ENCODE data around the gene GRIK2. TPM values are rescaled to one million over a fixed set of nuclear protein-coding genes. Genes with fewer than 3 reads are reported as not detected.

The GRIK2 gene
- total and polyA plus RNA-seq, 7 donors, result 0.03 to 2.9 (median 0.53) TPM; not detected in 1

DNA sequence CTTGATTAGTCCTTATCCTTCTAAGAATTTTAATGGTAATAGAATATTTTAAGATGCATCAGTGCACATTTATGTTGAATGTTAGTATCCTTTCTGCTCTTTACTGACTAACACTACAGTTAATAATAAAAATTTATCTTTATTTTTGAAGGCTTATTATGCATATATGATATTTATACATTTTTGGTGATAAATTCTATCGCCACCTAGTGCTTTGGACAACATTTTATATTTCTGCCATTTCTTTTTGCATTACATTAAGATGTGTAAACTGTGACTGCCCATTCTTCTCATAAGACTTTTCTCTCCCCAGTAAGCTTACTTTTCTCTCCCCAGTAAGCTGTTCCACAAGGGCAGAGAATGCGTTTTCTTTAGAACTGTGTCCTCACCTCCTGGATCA lies 252.3 kb downstream of the GRIK2 start:
- Histone ChIP-seq H3K27me3 (ENCODE audit: insufficient read depth in 3 of 3, low read length in 2 of 3) (no peaks in the 10 kb centered on the region), H3K27ac (no peak overlapping the region), H3K9me3 (no peaks in the 10 kb centered on the region), H3K4me3 (no peak overlapping the region), H3K36me3 (ENCODE audit: insufficient read depth in 1 of 2, low read depth in 1 of 2) (no peaks in the 10 kb centered on the region), H3K4me1 (no peaks in the 10 kb centered on the region)
- intact Hi-C loops (cut with DNase I), result no loop called here
- no peak for DNase-seq
- ATAC-seq, result no peak
- TF ChIP-seq, protein P1, sequence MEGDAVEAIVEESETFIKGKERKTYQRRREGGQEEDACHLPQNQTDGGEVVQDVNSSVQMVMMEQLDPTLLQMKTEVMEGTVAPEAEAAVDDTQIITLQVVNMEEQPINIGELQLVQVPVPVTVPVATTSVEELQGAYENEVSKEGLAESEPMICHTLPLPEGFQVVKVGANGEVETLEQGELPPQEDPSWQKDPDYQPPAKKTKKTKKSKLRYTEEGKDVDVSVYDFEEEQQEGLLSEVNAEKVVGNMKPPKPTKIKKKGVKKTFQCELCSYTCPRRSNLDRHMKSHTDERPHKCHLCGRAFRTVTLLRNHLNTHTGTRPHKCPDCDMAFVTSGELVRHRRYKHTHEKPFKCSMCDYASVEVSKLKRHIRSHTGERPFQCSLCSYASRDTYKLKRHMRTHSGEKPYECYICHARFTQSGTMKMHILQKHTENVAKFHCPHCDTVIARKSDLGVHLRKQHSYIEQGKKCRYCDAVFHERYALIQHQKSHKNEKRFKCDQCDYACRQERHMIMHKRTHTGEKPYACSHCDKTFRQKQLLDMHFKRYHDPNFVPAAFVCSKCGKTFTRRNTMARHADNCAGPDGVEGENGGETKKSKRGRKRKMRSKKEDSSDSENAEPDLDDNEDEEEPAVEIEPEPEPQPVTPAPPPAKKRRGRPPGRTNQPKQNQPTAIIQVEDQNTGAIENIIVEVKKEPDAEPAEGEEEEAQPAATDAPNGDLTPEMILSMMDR (IDR thresholded peaks at IDR 0.05), result no peak
- WGBS, 3 donors, result 87 to 89% (median 88%) methylated on average over 2 of the region's 2 CpGs

DNA sequence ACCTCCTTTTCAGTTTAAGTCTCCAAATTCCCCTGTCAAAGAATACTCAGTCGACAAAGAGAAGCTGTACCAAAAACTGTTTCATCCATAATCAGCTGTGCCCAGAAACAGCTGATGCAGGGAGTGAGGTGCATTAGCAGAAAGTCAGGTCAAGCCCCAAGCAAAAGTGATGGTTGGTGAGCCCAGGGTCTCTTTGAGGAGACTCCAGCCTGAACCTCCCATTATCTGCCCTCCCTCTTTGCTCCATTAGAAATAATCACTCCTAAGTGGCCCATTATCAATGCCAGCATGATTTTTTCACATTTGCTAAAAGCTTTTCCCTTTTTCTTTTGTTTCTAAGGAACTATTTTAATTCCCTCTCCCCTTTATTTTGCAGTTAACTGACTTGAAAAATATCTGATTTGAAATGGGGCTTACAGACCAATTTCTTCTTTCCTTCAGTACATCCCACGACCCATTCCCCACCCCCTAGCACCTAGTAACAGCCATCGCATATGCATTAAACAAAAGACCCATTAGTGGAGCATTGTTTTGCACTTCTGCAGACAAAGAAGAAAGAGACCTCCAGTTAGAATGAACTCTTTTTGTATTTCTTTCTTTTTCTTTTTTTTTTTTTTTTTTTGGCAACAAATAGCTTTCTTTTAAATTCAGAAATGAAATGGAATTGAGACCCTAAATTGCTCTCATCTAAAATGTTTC lies 257.0 kb downstream of the GRIK2 start:
- DNase-seq, result no peak
- no peak for ATAC-seq
- intact Hi-C loops (cut with DNase I), result no loop called here
- TF ChIP-seq, protein P1 (IDR thresholded peaks at IDR 0.05), result no peak
- no peaks in the 10 kb centered on the region for H3K9me3 ChIP-seq
- H3K4me1 ChIP-seq, result no peaks in the 10 kb centered on the region
- WGBS, 3 donors, result 24 to 48% (median 33%) methylated on average over 3 of the region's 3 CpGs
- H3K27me3 ChIP-seq (ENCODE audit: insufficient read depth in 3 of 3, low read length in 2 of 3), result no peaks in the 10 kb centered on the region
- no peak overlapping the region for H3K27ac ChIP-seq
- no peak overlapping the region for H3K4me3 ChIP-seq
- H3K36me3 ChIP-seq (ENCODE audit: insufficient read depth in 1 of 2, low read depth in 1 of 2), result no peaks in the 10 kb centered on the region

DNA sequence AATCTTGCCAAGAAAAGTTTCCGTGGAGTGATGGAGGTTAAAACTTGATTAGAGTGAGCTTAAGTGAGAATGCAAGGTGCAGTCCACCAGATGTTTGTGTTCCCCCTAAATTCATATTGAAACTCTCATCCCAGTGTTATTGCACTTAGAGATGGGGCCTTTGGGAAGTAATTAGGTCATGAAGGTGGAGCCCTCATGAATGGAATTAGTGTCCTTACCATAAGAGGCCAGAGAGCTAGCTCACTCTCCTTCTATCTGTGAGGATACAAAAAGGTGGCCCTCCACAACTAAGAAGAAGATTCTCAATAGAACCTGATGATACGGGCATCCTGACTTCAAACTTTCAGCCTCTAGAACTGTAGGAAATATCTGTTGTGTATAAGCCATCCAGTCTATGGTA lies 258.6 kb downstream of the GRIK2 start:
- ATAC-seq (no peak), DNase-seq (no peak)
- 73 to 87% (median 81%) methylated on average over 2 of the region's 2 CpGs for WGBS, 3 donors
- Histone ChIP-seq H3K4me1 (no peaks in the 10 kb centered on the region), H3K27ac (no peak overlapping the region), H3K4me3 (no peak overlapping the region), H3K36me3 (ENCODE audit: insufficient read depth in 1 of 2, low read depth in 1 of 2) (no peaks in the 10 kb centered on the region), H3K27me3 (ENCODE audit: insufficient read depth in 3 of 3, low read length in 2 of 3) (no peaks in the 10 kb centered on the region), H3K9me3 (no peaks in the 10 kb centered on the region)
- intact Hi-C loops (cut with DNase I), result no loop called here
- TF ChIP-seq, protein P1 (IDR thresholded peaks at IDR 0.05), result no peak

DNA sequence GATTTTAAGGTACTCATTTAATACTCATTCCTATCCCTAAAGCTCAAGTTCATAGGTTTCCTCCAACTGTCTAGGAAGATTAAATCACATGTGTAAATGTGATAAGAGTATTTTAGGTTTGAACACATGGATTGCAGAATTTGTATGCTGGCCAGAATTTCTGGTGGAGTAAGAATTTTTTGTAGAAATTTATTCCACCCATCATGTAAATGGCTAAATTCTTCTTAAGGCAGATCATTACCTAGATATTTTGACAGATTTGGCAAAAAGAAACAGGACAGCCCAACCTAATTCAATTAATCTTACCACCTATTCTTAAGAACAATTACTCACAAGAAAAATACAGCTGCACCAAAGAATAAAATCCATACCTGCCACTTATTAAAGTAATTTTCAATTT lies 261.6 kb downstream of the GRIK2 start:
- H3K9me3 ChIP-seq, result no peaks in the 10 kb centered on the region
- no peaks in the 10 kb centered on the region for H3K27me3 ChIP-seq (ENCODE audit: insufficient read depth in 3 of 3, low read length in 2 of 3)
- intact Hi-C loops (cut with DNase I), result no loop called here
- no peak overlapping the region for H3K4me3 ChIP-seq
- no peaks in the 10 kb centered on the region for H3K36me3 ChIP-seq (ENCODE audit: insufficient read depth in 1 of 2, low read depth in 1 of 2)
- H3K27ac ChIP-seq, result no peak overlapping the region
- ATAC-seq (no peak), DNase-seq (no peak)
- no peaks in the 10 kb centered on the region for H3K4me1 ChIP-seq
- TF ChIP-seq, protein P1 (IDR thresholded peaks at IDR 0.05), result no peak

Data from psoas muscle (tissue), 8 donors.